HEK293 (cell line): ENCODE measurements around the gene SLAMF9.

Source experiments
- KLF1 ChIP-seq: fragments of 450-650 bp; formaldehyde crosslinking; IDR thresholded peaks from 2 replicates; pipeline ENCODE4 v1.5.1; 2016; ENCODE audit warnings: missing biosample characterization, missing genetic modification characterization
- PRDM2 ChIP-seq: fragments of 450-650 bp; formaldehyde crosslinking; IDR thresholded peaks from 2 replicates; pipeline ENCODE4 v1.5.1; 2016; ENCODE audit warnings: missing biosample characterization, missing genetic modification characterization, borderline replicate concordance
- SETDB1 ChIP-seq: IDR thresholded peaks from one replicate; pipeline ENCODE4 v1.6.1; 2017; ENCODE audit warnings: mild to moderate bottlenecking, low read length, moderate library complexity, mixed read lengths; ENCODE audit not compliant: insufficient read length
- ZIC2 ChIP-seq: fragments of 450-650 bp; formaldehyde crosslinking; IDR thresholded peaks from 2 replicates; pipeline ENCODE4 v1.5.1; 2016; ENCODE audit warnings: missing biosample characterization, missing genetic modification characterization
- ZNF132 ChIP-seq: fragments of 450-650 bp; formaldehyde crosslinking; IDR thresholded peaks from 2 replicates; pipeline ENCODE4 v1.5.1; 2017; ENCODE audit warnings: missing biosample characterization, missing genetic modification characterization, borderline replicate concordance
- ZNF133 ChIP-seq: fragments of 450-650 bp; formaldehyde crosslinking; IDR thresholded peaks from 2 replicates; pipeline ENCODE4 v1.5.1; 2016; ENCODE audit warnings: missing biosample characterization, missing genetic modification characterization
- ZNF16 ChIP-seq: fragments of 450-650 bp; formaldehyde crosslinking; IDR thresholded peaks from 2 replicates; pipeline ENCODE4 v1.5.1; 2016; ENCODE audit warnings: low read depth, missing biosample characterization, missing genetic modification characterization
- ZNF292 ChIP-seq: fragments of 450-650 bp; formaldehyde crosslinking; IDR thresholded peaks from 2 replicates; pipeline ENCODE4 v1.5.1; 2016; ENCODE audit warnings: low read depth, missing biosample characterization, missing genetic modification characterization, borderline replicate concordance
- ZNF341 ChIP-seq: fragments of 450-650 bp; formaldehyde crosslinking; IDR thresholded peaks from 2 replicates; pipeline ENCODE4; 2016; ENCODE audit warnings: low read depth, missing biosample characterization, missing genetic modification characterization
- ZNF391 ChIP-seq: fragments of 450-650 bp; formaldehyde crosslinking; IDR thresholded peaks from 2 replicates; pipeline ENCODE4 v1.5.1; 2016; ENCODE audit warnings: low read depth, missing biosample characterization, missing genetic modification characterization, borderline replicate concordance
- ZNF416 ChIP-seq: fragments of 450-650 bp; formaldehyde crosslinking; IDR thresholded peaks from 2 replicates; pipeline ENCODE4 v1.5.1; 2016; ENCODE audit warnings: missing biosample characterization, missing genetic modification characterization
- ZNF433 ChIP-seq: fragments of 450-650 bp; formaldehyde crosslinking; IDR thresholded peaks from 2 replicates; pipeline ENCODE4 v1.5.1; 2016; ENCODE audit warnings: missing biosample characterization, missing genetic modification characterization, low read depth
- ZNF48 ChIP-seq: fragments of 450-650 bp; formaldehyde crosslinking; IDR thresholded peaks from 2 replicates; pipeline ENCODE4 v1.5.1; 2016; ENCODE audit warnings: missing biosample characterization, missing genetic modification characterization
- ZNF571 ChIP-seq: fragments of 450-650 bp; formaldehyde crosslinking; IDR thresholded peaks from 2 replicates; pipeline ENCODE4 v1.5.0; 2017; ENCODE audit warnings: missing biosample characterization, missing genetic modification characterization
- ZNF670 ChIP-seq: fragments of 450-650 bp; formaldehyde crosslinking; IDR thresholded peaks from 2 replicates; pipeline ENCODE4 v1.5.1; 2016; ENCODE audit warnings: missing biosample characterization, missing genetic modification characterization, low read depth
- ZNF707 ChIP-seq: fragments of 450-650 bp; formaldehyde crosslinking; IDR thresholded peaks from 2 replicates; pipeline ENCODE4 v1.5.1; 2016; ENCODE audit warnings: missing biosample characterization, missing genetic modification characterization
- ZNF768 ChIP-seq: fragments of 450-650 bp; formaldehyde crosslinking; IDR thresholded peaks from 2 replicates; pipeline ENCODE4 v1.5.1; 2018; ENCODE audit warnings: missing biosample characterization, mild to moderate bottlenecking, missing genetic modification characterization
- ZNF791 ChIP-seq: fragments of 450-650 bp; formaldehyde crosslinking; IDR thresholded peaks from 2 replicates; pipeline ENCODE4 v1.5.1; 2016; ENCODE audit warnings: missing biosample characterization, missing genetic modification characterization
- ZNF792 ChIP-seq: fragments of 450-650 bp; formaldehyde crosslinking; IDR thresholded peaks from 2 replicates; pipeline ENCODE4 v1.5.1; 2016; ENCODE audit warnings: missing biosample characterization, missing genetic modification characterization
- TF ChIP-seq, protein P1 (sequence below): fragments of 450-650 bp; formaldehyde crosslinking; IDR thresholded peaks from 2 replicates; pipeline ENCODE4 v1.5.1; 2016; ENCODE audit warnings: missing biosample characterization, missing genetic modification characterization
- TF ChIP-seq, protein P2 (sequence below): fragments of 450-650 bp; formaldehyde crosslinking; IDR thresholded peaks from 2 replicates; pipeline ENCODE4 v1.5.1; 2016; ENCODE audit warnings: missing biosample characterization, missing genetic modification characterization
- TF ChIP-seq, protein P3 (sequence below): fragments of 450-650 bp; formaldehyde crosslinking; IDR thresholded peaks from 2 replicates; pipeline ENCODE4 v1.5.1; 2017; ENCODE audit warnings: missing biosample characterization, missing genetic modification characterization
- TF ChIP-seq, protein P4 (sequence below): fragments of 450-650 bp; formaldehyde crosslinking; conservative IDR thresholded peaks from 2 replicates; pipeline ENCODE4 v1.5.1; 2016; ENCODE audit warnings: low read depth, missing biosample characterization, missing genetic modification characterization

Gene SLAMF9

DNA sequence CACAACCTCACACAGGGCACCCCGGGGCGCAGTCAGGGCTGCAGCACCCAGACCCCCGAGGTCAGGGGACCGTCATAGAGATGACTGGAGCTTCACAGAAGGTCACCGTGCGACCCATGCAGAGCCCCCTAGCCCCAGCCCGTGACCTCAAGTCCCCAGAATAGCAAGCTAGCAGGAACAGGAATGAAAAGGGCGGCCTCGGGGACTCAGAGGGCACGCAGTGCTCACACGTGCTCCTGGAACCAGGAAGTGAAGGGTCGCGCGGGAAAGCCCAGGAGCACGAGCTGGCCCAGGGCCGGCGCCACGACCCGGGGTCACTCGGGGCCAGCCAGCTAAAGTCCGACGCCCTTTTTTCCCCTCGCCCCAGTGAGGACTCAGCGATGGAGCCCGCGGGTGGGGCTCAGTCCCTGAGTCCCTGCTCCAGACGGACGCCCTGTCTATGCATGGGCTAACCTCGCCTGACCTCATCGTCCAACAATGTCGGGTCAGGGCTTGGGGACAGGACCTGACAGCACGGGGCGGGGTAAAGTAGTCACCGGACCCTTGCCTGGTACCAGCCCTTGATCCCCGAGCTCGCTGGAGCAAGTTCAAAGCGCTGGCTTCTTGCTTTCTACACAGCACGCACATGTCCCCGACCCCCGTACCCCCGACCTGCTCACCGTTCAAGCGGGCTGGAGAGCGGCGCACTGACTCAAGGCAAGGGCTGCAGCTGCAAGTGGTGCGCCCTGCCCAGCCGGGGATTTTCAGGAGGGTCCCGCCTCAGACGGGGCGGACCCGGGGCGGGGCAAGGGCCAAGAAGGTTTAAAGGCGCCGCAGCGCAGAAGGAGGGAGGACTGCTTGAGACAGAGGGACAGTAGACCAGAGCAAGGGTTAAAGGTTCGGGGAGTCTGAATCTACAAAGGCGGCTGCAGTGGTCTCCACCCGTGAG is 29.0 kb downstream of the SLAMF9 start, which contains the start of gene TAGLN2 (continued):
- TF ChIP-seq ZNF133 (tag by site-specific recombination) (peak; percentile 23; the same call in 1 of the 2 replicates), ZNF416 (tag by site-specific recombination) (no peak), ZNF571 (tag by site-specific recombination) (no peak), KLF1 (tag by site-specific recombination) (peak; percentile 90; the same call in 1 of the 2 replicates), ZNF792 (tag by site-specific recombination) (no peak), ZNF791 (tag by site-specific recombination) (no peak), ZNF341 (tag by site-specific recombination) (peak; percentile 18), ZNF768 (tag by site-specific recombination) (no peak), ZNF132 (tag by site-specific recombination) (no peak), ZNF433 (tag by site-specific recombination) (no peak), ZNF292 (tag by site-specific recombination) (no peak), PRDM2 (tag by site-specific recombination) (no peak), ZNF707 (tag by site-specific recombination) (no peak), ZNF391 (0 out of 2 replicates have a peak, but pooled peaks have one; percentile 3), ZNF670 (no peak), SETDB1 (no peak), ZIC2 (tag by site-specific recombination) (peak; percentile 9; the same call in 1 of the 2 replicates), ZNF48 (tag by site-specific recombination) (no peak), ZNF16 (tag by site-specific recombination) (no peak)
- TF ChIP-seq, protein P1, sequence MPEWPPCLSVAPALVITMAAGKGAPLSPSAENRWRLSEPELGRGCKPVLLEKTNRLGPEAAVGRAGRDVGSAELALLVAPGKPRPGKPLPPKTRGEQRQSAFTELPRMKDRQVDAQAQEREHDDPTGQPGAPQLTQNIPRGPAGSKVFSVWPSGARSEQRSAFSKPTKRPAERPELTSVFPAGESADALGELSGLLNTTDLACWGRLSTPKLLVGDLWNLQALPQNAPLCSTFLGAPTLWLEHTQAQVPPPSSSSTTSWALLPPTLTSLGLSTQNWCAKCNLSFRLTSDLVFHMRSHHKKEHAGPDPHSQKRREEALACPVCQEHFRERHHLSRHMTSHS: no peak
- TF ChIP-seq, protein P2, sequence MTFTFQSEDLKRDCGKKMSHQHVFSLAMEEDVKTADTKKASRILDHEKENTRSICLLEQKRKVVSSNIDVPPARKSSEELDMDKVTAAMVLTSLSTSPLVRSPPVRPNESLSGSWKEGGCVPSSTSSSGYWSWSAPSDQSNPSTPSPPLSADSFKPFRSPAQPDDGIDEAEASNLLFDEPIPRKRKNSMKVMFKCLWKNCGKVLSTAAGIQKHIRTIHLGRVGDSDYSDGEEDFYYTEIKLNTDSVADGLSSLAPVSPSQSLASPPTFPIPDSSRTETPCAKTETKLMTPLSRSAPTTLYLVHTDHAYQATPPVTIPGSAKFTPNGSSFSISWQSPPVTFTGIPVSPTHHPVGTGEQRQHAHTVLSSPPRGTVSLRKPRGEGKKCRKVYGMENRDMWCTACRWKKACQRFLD: no peak
- TF ChIP-seq, protein P3, sequence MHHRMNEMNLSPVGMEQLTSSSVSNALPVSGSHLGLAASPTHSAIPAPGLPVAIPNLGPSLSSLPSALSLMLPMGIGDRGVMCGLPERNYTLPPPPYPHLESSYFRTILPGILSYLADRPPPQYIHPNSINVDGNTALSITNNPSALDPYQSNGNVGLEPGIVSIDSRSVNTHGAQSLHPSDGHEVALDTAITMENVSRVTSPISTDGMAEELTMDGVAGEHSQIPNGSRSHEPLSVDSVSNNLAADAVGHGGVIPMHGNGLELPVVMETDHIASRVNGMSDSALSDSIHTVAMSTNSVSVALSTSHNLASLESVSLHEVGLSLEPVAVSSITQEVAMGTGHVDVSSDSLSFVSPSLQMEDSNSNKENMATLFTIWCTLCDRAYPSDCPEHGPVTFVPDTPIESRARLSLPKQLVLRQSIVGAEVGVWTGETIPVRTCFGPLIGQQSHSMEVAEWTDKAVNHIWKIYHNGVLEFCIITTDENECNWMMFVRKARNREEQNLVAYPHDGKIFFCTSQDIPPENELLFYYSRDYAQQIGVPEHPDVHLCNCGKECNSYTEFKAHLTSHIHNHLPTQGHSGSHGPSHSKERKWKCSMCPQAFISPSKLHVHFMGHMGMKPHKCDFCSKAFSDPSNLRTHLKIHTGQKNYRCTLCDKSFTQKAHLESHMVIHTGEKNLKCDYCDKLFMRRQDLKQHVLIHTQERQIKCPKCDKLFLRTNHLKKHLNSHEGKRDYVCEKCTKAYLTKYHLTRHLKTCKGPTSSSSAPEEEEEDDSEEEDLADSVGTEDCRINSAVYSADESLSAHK: peak; percentile 36; the same call in 1 of the 2 replicates
- TF ChIP-seq, protein P4, sequence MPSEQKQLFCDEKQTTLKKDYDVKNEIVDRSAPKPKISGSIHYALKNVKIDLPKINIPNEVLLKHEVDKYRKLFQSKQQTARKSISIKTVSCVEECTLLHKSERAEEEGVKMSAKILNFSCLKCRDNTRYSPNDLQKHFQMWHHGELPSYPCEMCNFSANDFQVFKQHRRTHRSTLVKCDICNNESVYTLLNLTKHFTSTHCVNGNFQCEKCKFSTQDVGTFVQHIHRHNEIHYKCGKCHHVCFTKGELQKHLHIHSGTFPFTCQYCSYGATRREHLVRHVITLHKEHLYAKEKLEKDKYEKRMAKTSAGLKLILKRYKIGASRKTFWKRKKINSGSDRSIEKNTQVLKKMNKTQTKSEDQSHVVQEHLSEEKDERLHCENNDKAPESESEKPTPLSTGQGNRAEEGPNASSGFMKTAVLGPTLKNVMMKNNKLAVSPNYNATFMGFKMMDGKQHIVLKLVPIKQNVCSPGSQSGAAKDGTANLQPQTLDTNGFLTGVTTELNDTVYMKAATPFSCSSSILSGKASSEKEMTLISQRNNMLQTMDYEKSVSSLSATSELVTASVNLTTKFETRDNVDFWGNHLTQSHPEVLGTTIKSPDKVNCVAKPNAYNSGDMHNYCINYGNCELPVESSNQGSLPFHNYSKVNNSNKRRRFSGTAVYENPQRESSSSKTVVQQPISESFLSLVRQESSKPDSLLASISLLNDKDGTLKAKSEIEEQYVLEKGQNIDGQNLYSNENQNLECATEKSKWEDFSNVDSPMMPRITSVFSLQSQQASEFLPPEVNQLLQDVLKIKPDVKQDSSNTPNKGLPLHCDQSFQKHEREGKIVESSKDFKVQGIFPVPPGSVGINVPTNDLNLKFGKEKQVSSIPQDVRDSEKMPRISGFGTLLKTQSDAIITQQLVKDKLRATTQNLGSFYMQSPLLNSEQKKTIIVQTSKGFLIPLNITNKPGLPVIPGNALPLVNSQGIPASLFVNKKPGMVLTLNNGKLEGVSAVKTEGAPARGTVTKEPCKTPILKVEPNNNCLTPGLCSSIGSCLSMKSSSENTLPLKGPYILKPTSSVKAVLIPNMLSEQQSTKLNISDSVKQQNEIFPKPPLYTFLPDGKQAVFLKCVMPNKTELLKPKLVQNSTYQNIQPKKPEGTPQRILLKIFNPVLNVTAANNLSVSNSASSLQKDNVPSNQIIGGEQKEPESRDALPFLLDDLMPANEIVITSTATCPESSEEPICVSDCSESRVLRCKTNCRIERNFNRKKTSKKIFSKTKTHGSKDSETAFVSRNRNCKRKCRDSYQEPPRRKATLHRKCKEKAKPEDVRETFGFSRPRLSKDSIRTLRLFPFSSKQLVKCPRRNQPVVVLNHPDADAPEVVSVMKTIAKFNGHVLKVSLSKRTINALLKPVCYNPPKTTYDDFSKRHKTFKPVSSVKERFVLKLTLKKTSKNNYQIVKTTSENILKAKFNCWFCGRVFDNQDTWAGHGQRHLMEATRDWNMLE (tag by site-specific recombination): no peak
